ENCODE results near the gene CUTC.
"Not testable (repeated sequence)": the region's sequence is repeated elsewhere in the genome, so short reads cannot be mapped to it uniquely, and the experiment has no call there.

The CUTC gene, protein sequence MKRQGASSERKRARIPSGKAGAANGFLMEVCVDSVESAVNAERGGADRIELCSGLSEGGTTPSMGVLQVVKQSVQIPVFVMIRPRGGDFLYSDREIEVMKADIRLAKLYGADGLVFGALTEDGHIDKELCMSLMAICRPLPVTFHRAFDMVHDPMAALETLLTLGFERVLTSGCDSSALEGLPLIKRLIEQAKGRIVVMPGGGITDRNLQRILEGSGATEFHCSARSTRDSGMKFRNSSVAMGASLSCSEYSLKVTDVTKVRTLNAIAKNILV

DNA sequence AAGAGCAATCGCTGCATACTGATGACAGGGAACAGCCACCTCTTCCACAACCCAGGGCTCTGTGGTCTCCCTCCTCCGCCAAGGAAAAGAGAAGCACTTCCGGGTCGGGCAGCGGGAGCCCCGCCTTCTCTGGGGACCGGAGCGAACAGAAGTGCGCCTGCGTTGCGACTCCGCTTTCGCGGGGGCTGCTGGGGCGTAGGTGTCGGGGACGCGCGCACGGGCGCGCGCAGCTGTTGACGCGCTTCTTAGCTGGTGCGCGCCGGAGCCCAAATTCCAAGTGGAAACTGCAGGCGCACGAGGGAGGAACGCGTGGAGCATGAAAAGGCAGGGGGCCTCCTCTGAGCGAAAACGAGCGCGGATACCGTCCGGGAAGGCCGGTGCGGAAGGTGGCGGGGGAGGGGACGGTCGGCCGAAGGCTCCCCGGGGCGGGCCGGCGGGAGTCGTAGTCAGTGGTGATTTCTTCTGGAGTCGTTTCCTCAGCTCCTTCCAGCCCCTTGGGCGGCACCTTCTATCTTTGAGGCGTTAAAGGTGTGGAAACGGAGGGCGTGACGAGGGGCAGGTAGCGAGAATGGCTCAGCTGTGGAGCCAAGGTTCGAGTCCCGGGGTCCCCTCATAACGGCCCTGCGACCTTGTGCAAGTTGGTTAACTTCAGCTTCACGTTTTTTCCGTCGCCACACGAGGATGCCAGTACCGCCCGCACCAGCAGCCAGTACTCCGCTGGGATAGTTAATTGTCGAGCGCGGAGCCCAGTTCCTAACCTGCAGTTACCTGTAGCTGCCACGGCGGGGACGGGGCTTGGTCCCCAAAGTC, at the start of gene CUTC, which contains the start of gene COX15:
Gene CUTC (plus strand): TSS at position 202 of the 810 bp plus-strand sequence. CDS start 115 bp downstream, at position 317.
Gene COX15 (minus strand): TSS at position 95 of the 810 bp plus-strand sequence. CDS start 78 bp downstream, at position 17.
- peak; percentile 88 to 90 for DNase-seq (ENCODE audit: low read depth in 2 of 2)

DNA sequence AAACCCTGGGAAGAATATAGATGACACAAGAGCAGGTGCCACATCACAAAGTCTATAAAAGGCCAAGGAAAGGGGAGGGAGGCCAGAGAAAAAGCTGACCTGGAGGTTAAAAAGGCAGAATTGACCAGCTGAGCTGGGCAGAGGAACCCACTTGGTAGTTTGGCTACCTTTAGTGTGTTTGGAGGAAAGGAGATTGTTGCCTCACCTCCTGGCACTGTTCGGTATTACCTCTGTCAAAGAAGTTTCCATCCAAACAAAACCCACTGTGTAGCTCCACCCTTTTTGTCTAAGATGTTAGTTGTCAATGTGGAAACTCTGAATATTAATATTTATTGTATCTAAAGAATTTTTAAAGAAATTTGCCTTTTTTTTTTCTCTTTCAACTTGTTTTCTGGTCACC, 49.3 kb upstream of the CUTC start:
- DNase-seq (ENCODE audit: low read depth in 2 of 2) = no peak

DNA sequence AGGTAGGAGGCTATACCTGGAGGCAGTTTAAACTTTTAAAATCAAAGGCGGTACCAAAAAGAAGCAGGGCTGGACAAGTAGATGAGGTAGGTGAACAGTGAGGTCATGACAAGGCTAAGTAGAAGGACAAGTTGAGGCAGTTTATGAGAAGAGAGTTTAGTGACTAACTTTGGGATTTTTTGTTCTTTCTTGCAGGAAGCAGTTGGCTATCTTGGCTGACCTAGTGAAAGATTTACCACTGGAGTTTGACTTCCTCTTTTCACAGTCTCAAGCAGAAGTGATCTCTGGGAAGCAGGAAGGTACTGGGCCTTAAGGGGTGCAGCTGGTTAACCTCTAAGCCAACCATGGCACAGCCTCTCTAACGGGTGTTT, 46.5 kb upstream of the CUTC start:
- no peak for DNase-seq (ENCODE audit: low read depth in 2 of 2)

DNA sequence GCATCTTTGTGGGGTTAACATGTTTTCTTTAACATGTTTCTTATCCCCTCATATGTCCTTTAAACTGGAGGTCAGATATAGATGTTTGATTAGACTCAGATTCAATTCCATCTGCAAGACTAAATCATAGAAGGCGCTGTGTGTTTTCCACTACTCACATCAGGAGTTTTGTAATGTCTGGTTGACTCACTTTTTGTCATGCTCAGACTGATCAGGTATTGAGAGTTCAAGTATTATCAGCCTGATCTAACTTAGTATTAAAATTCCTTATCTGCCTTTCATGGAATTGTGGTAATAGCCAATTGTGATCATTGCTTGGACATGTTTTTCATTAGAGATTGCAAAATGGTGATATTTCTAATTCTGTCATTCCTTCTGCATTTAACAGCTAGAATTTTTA, 42.6 kb upstream of the CUTC start:
- no peak for DNase-seq (ENCODE audit: low read depth in 2 of 2)

DNA sequence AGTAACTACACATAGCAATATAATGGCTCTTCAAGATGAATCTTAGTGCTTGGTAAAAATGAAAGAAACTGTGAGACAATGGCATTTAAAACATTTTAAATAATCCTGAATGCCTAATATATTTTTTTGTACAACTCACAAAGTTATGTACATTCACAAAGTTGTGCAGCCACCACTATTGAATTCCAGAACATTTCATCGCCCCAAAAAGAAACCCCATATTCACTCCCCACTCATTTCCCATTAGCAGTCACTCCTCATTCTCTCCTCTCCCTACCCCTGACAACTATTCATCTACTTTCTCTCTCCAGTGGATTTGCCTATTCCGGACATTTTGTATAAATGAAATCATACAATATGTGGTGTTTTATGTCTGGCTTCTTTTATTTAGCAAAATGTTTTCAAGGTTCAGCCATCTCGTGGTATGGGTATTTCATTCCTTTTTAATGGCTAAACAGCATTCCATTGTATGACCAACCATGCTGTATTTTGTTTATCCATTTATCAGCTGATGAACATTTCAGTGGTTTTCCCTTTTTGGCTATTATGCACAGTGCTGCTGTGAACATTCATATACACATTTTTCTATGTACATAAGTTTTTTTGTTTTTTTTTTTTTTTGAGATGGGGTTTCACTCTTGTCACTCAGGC, 38.0 kb upstream of the CUTC start:
- no peak for DNase-seq (ENCODE audit: low read depth in 2 of 2)

DNA sequence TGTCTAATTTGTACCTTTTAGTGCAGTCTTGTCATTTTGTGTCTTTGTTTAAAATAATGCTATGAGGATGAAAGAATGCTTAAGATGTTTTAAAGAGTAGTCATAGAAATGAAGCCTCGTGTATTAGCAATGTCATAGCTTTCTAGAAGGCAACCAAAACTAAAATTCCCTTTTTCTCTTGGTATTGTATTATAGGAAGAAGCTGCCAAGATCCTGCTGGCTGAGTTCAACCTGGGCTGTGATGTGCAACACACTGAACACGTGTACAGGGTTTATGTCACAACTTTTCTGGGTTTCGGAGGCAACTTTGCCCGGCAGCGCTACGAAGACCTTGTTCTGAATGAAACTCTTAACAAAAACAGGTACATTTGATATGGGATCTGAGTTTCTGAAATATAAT, 36.3 kb upstream of the CUTC start:
- no peak for DNase-seq (ENCODE audit: low read depth in 2 of 2)

DNA sequence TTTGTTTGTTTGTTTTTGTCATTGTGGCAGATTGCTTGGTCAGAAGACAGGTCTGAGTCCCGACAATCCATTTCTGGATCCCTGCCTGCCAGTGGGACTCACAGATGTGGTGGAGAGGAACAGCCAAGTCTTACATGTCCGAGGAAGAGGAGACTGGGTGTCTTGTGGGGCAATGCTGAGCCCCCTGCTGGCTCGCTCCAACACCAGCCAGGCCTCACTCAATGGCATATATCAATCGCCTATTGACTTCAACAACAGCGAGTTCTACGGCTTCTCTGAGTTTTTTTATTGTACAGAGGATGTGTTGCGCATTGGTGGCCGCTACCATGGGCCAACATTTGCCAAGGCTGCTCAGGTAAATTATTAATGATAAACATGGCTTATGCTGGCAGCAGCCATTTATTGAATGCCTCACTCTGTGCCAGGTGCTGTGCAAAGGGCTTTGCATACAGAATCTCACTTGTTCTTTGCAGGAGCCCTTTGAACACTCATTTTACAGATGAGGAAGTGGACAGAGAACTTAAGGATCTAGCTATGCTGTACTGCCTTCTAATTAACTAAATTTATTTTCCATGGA, 33.4 kb upstream of the CUTC start:
- DNase-seq (ENCODE audit: low read depth in 2 of 2) = no peak

DNA sequence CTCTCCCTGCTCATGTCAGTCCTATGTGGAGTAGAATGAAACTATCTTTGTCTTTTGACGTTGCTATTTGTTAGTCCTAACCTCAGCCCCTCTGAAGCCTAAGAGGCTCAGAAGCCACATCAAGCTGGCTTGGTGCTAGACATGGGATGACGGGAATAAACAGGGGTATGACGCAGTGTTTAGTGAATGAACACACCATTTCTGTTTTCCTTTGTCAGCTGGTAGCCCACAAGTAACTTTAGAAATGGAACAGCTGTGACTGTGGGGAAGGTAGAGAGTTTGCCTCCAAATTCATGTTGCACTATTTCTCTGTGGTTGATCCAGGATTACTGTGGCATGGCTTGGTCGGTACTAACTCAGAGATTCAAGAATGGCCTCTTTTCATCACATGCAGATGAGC, 31.4 kb upstream of the CUTC start:
- DNase-seq (ENCODE audit: low read depth in 2 of 2) = no peak

DNA sequence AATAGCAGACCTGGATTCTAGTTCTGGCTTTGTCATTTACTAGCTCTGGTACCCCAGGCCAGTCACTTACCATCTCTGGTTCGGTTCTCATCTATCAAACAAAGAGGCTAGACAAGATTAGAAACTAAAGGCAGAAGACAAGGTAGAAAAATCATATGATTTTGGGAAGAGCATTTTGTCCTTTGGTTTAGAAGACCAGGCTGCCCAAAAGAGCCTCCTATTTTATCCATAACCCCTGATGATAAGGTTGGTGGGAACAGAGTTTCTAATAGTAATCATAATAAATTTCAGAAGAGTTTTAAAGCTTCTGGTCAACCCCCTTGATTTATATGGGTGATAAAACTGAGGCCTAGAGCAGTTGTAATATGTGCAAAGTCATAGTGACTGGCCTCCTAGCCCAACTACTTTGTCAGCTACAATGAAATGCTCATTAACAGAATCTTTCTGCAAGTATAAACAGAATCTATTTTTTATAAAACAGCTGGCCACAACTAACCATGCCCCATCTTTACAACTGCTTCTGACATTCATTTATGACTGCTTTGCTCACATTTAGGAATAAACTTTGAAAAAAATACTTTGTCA, 23.5 kb upstream of the CUTC start:
- no peak for DNase-seq (ENCODE audit: low read depth in 2 of 2)

DNA sequence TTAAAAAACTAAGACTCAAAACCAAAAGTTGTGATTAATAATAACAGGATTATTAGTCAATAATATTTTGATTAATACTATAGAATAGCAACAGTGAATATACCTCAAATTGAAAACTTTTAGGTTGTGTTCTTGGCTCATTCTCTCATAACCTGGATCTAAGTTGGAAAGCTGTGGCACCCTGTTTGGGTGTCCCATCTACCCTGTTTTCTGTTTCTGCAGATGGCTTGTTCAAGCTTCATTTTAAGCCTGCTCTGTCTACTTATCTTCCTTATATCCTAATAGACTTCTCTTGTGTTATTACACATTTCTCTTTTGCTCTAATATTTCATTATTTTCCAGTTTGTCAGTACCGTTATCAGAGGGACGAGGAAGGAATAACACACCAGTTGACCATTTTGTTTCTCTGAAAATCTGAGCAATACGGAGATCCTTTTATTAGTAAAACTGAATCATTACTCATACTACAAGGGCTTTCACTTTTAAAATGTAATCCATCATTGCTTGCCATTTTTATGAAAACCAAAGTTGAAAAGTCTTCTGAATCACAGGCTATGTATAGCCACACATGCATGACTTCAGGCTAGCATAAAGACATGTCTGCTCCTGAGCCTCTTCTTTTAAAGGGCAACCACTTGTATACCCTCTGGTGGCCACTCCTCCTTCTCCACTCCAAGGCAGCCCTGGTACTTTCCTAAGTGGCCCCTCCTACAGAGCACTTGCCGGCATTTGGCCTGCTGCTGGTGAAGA, 22.4 kb upstream of the CUTC start:
- DNase-seq (ENCODE audit: low read depth in 2 of 2) = no peak

DNA sequence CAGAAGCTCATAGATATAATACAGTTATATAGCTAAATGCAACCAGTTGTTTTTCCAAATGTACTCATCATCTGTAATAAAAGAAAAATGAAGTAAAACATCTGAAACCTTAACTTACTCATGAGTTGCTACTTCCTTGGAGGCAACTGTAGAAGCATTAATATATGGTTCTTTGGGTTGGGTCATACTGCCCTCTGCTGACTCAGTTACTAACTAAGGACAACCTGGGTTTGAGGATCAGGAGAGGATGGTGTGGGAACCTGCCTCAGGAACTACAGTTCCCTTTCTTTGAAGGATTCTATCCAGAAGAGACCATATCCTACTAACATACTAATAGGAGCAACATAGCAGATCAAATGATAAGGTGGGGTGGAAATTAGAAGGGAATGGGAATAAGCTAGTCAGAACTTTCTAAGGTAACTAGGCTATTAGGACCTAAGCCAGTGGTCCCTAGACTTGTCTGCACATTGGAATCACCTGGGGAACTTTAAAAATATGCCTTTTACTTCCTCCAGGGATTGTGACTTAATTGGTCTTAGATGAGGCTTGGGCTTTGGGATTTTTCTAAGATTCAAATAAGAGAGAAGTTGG, 20.8 kb upstream of the CUTC start:
- DNase-seq (ENCODE audit: low read depth in 2 of 2) = no peak

DNA sequence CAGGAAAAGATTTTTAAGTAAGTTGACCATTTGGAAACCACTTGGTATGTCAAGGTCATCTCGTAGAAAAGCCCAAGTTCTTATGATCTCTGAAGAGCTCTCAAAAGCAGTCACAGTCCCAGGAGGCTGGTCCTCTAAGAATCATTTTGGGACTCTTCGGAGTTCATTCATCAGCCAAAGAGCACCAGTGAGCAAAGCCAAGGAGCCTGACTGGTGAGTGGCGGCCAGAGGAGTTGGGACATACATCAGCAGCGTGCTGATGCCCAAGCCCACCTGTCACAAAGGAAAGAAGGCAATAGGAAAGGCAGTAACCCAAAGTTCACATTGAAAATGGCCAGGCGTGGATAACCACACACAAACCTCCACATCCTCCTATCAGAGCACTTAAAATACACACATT, 17.6 kb upstream of the CUTC start:
- DNase-seq (ENCODE audit: low read depth in 2 of 2) = no peak

DNA sequence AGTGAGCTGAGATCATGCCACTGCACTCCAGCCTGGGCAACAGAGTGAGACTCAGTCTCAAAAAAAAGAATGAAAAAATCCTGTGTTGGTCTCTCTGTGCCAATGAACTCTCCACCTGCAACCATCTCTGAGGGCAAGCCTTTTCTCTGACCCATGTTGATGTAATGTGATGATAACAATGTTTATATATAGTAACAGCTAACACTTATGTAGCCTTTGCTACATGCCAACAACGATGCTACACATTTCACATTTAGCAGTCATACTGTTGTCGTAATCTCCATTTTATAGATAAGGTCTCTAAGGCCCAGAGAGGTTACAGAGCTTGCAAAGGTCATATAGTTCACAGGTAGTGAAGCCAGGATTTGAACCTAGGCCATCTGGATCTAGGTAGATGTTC, 11.6 kb upstream of the CUTC start:
- DNase-seq (ENCODE audit: low read depth in 2 of 2) = no peak

DNA sequence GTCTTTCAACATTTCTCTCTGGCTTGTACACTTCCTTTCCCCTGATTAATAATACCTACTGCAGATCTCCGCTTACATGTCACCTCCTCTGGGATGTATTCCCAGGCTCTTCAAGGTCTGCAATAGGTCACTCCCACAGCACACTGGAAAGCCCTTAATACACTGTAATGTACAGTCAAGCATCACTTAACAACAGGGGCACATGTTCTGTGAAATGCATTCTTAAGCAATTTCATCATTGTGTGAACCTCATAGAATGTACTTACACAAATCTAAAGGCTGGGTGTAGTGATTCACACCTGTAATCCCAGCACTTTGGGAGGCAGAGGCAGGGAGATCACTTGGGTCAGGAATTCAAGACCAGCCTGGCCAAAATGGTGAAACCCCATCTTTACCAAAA, 2.0 kb upstream of the CUTC start:
- DNase-seq (ENCODE audit: low read depth in 2 of 2) = no peak

DNA sequence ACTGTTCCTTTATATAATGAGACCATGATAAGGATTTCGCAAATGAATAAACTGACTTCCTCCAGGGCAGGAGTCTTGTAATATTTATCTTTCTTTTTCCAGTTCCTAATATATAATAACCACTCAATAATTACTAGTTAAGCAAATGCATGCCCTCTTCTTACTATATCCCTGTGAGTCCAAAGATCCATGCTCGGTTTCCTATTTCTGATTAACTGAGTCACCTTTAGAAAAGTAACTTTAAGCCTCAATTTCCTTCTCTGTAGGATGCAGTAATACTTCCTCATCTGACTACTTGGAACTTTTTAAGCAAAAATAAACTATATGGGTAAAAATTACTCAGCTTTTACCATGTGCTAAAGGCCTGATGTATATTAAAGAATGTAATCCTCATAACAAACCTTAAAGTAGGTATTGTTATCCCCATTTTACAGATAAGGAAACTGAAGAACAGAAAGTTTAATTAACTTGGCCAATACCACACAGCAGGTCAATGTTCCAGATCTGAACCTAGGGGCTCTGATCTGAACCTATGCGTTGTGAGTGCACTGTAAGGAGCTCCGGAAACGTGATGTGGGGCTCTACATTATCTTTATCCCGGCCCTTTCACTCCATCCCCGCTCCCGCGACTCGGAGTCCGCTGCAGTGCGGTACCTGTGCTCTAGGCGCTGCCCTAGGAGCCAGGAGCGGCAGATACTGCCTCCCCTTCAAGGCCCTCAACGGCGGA, 565 bp upstream of the CUTC start:
- DNase-seq (ENCODE audit: low read depth in 2 of 2) = no peak

DNA sequence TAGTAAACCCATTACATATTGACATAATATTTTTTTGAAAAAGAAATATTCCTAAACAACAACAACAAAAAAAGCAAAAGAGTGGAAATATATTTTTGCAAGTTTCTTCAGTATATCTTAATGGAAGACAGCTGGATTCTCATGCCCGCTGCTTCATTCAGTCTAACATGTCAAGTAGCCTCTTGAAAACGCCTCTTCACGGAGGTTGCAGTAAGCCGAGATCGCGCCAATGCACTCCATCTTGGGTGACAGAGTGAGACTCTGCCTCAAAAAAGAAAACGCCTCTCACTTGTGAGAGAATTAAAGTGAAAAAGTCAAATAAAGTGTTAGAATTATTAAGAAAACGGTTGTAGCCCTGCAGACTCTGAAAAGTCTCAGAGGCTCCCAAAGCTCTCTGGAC, 1.3 kb downstream of the CUTC start:
- DNase-seq (ENCODE audit: low read depth in 2 of 2) = no peak

DNA sequence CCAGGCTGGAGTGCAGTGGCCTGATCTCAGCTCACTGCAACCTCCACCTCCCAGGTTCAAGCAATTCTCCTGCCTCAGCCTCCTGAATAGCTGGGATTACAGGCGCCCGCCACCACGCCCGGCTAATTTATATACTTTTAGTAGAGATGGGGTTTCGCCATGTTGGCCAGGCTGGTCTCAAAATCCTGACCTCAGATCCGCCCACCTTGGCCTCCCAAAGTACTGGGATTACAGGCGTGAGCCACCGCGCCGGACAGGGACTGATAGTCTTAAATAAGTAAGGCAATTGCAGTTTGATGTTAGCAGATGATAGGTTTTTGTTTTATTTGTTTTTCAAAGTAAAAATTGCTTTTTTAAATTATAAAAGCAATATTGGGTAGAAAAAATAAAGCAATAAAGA, 2.1 kb downstream of the CUTC start:
- not testable (repeated sequence) for DNase-seq (ENCODE audit: low read depth in 2 of 2)

DNA sequence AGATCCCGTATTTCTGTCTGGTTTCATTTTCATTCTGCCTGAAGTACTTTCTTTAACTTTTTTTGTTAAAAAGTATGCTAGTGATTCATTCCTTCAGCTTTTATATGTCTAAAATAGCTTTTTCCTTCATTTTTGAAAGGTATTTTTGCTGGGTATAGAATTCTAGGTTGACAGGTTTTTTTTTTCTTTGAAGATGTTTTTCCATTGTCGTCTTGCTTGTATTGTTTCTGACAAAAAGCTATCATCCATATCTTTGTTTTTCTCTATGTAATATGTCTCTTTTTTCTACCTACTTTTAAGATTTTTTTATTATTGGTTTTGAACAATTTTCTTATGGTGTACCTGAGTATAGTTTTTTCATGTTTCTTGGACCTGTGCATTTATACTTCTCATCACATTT, 8.2 kb downstream of the CUTC start:
- no peak for DNase-seq (ENCODE audit: low read depth in 2 of 2)

DNA sequence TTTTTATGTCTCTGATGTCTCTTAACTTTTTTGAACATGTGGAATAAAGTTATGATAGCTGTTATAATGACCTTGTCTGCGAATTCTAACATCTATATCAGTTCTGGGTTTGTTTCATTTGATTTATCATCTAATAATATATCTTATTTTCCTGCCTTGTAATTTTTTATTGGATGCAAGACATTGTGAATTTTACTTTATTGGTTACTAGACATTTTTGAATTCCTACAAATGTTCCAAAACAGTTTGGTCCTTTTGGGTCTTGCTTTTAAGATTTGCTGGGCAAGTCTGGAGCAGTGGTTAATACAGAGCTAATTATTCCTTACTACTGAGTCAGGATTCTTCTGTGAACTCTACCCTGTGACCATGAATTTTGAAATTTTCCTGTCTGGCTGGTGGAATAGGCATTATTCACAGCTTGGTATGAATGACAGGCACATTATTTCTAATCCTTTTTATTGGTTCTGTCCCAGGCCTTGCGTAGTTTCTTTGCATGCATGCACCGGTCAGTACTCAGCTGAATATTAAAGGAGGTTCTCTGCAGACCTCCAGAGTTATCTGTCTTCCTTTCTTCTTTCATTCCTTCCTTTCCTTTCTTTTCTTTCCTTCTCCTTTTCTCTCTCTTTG, 9.0 kb downstream of the CUTC start:
- DNase-seq (ENCODE audit: low read depth in 2 of 2) = no peak

DNA sequence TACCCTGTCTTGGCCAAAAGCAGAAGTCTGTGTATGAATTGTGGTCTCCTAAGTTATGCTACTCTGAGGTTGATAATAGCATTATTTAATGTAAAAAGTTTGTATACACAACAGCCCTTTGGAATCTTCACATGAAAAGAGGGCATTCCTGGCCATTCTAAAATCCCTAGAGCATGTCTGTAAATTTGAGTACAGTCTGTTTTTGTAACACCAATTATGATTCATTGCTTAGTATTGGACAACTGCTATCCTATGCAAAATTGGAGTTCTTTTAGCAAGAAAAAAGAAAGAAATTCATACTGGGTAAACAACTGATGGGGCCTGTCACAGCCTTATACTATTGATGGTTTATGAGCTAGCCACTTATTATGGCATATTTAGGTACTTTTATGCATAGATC, 10.2 kb downstream of the CUTC start:
- no peak for DNase-seq (ENCODE audit: low read depth in 2 of 2)

Measured in stimulated activated CD8-positive, alpha-beta memory T cell treated with anti-CD3 and anti-CD28 coated beads, Interleukin-7, amount 100 ng/mL, for 1 hour (primary cell).